ENCODE measurements around the gene CCDC186. TPM values are rescaled to one million over a fixed set of nuclear protein-coding genes. Genes with fewer than 3 reads are reported as not detected.
"Not testable (repeated sequence)": the region's sequence is repeated elsewhere in the genome, so short reads cannot be mapped to it uniquely, and the experiment has no call there.

CCDC186 gene
- polyA plus RNA-seq, 2 of the 4 experiments (the other 2 are of a cell fraction) = 7.4 to 13.4 TPM

GRCh38 chr10:114151486-114151885, 22.5 kb downstream of the CCDC186 start:
- H3K4me2 ChIP-seq = peak overlapping the region; percentile 58
- DNase-seq (ENCODE audit: low read depth in 1 of 2, low spot score in 1 of 2) = peak; percentile 53 to 68
- peak; percentile 99 for ATAC-seq
- H3K4me3 ChIP-seq = no peak overlapping the region
- no peak for FAIRE-seq
- 3% methylated on average over 2 of the region's 2 CpGs for WGBS (ENCODE audit: missing lambda C conversion rate)
- TF ChIP-seq FOSL2 (IDR thresholded peaks at IDR 0.05) (peak; percentile 58; the same call in 1 of the 2 replicates), FOSL2 (CRISPR knock-in tag; IDR thresholded peaks at IDR 0.05) (peak; percentile 82), JUNB (IDR thresholded peaks at IDR 0.05) (0 out of 2 replicates have a peak, but pooled peaks have one; percentile 22), MAX (IDR thresholded peaks at IDR 0.05) (peak; percentile 28; the same call in 1 of the 2 replicates), ATOH8 (CRISPR knock-in tag; IDR thresholded peaks at IDR 0.05; ENCODE audit: low read depth) (no peak)
- peaks cover 22% of the 10 kb centered on the region for H3K4me1 ChIP-seq
- CTCF ChIA-PET = interaction anchor here (1.5 kb wide), 1 partner anchor 87 kb away, joined by 3 read pairs; the partner anchor contains the start of gene VWA2
- no peaks in the 10 kb centered on the region for H3K9me3 ChIP-seq
- POLR2A ChIA-PET = no interaction called here
- peak overlapping the region; percentile 20 to 54; a peak in 4 of 6 replicates for H3K27ac ChIP-seq

- CTCF ChIA-PET = interaction anchor here (1.3 kb wide), 1 partner anchor 47 kb away, joined by 4 read pairs; no protein-coding TSS in a partner anchor
- 77% methylated on average over 2 of the region's 3 CpGs for WGBS (ENCODE audit: missing lambda C conversion rate)
- not testable (repeated sequence) for H3K27ac ChIP-seq
These were observed 24.5 kb downstream of the CCDC186 start for GRCh38 chr10:114149476-114149875.

GRCh38 chr10:114143160-114143559, 30.8 kb downstream of the CCDC186 start:
- Histone ChIP-seq H3K4me2 (no peak overlapping the region), H3K4me1 (no peaks in the 10 kb centered on the region), H3K27ac (no peak overlapping the region), H3K4me3 (no peak overlapping the region), H3K9me3 (no peaks in the 10 kb centered on the region)
- TF ChIP-seq CBX2 (IDR thresholded peaks at IDR 0.05; ENCODE audit: borderline replicate concordance, low read depth) (no peak), EHMT2 (IDR thresholded peaks at IDR 0.05; ENCODE audit: low read depth) (no peak), HDAC2 (IDR thresholded peaks at IDR 0.05) (no peak), RCOR1 (IDR thresholded peaks at IDR 0.05; ENCODE audit: low read depth, low read length) (no peak), BHLHE40 (IDR thresholded peaks at IDR 0.05; ENCODE audit: low read depth, low read length) (no peak), USF2 (IDR thresholded peaks at IDR 0.05) (no peak), RARB (CRISPR knock-in tag; IDR thresholded peaks at IDR 0.05) (no peak), JUNB (IDR thresholded peaks at IDR 0.05) (no peak), RNF2 (IDR thresholded peaks at IDR 0.05; ENCODE audit: borderline replicate concordance, low read depth) (no peak), NR3C1 (IDR thresholded peaks at IDR 0.05) (no peak), ESRRA (IDR thresholded peaks at IDR 0.05; ENCODE audit: borderline replicate concordance, low read length) (no peak), JUN (IDR thresholded peaks at IDR 0.05) (no peak), ZSCAN20 (CRISPR knock-in tag; IDR thresholded peaks at IDR 0.05) (no peak)
- ChIA-PET CTCF (interaction anchor here (1.1 kb wide), 1 partner anchor 416 kb away, joined by 3 read pairs; no protein-coding TSS in a partner anchor), POLR2A (no interaction called here)
- ATAC-seq (no peak), DNase-seq (ENCODE audit: low read depth in 1 of 2, low spot score in 1 of 2) (no peak), FAIRE-seq (no peak)
- WGBS (ENCODE audit: missing lambda C conversion rate) = 88% methylated on average over 1 of the region's 1 CpG

More at GRCh38 chr10:114149476-114149875, 24.5 kb downstream of the CCDC186 start:
- H3K4me2 ChIP-seq; H3K9me3 ChIP-seq; DNase-seq (ENCODE audit: low read depth in 1 of 2, low spot score in 1 of 2); H3K4me3 ChIP-seq; FAIRE-seq; ATAC-seq; POLR2A ChIA-PET: not testable (repeated sequence)
- H3K4me1 ChIP-seq = peaks cover 22% of the 10 kb centered on the region

- FAIRE-seq (no peak), DNase-seq (ENCODE audit: low read depth in 1 of 2, low spot score in 1 of 2) (no peak), ATAC-seq (no peak)
- Histone ChIP-seq H3K4me2 (no peak overlapping the region), H3K27ac (no peak overlapping the region), H3K4me3 (no peak overlapping the region), H3K4me1 (no peaks in the 10 kb centered on the region), H3K9me3 (no peaks in the 10 kb centered on the region)
- TF ChIP-seq SMC3 (IDR thresholded peaks at IDR 0.05) = no peak
- TF ChIP-seq RAD21 (conservative IDR thresholded peaks at IDR 0.05 in 1 of 2, IDR thresholded peaks at IDR 0.05 in 1 of 2) = no peak
- TF ChIP-seq EHF (CRISPR knock-in tag; IDR thresholded peaks at IDR 0.05) = no peak
- WGBS (ENCODE audit: missing lambda C conversion rate) = 36% methylated on average over 3 of the region's 3 CpGs
- POLR2A ChIA-PET = no interaction called here
- CTCF ChIA-PET = no interaction called here
These were observed 32.0 kb downstream of the CCDC186 start for GRCh38 chr10:114142018-114142417.

- CTCF ChIA-PET = interaction anchor here (0.6 kb wide), 1 partner anchor 18 kb away, joined by 3 read pairs; no protein-coding TSS in a partner anchor
- H3K9me3 ChIP-seq; FAIRE-seq; H3K4me1 ChIP-seq; H3K4me3 ChIP-seq; ATAC-seq; H3K27ac ChIP-seq; DNase-seq (ENCODE audit: low read depth in 1 of 2, low spot score in 1 of 2); POLR2A ChIA-PET; H3K4me2 ChIP-seq: not testable (repeated sequence)
- WGBS (ENCODE audit: missing lambda C conversion rate) = 88% methylated on average over 2 of the region's 2 CpGs
These were observed 33.2 kb downstream of the CCDC186 start for GRCh38 chr10:114140827-114141226.
